ENCODE data around the gene PHLDA3. TPM values are rescaled to one million over a fixed set of nuclear protein-coding genes. Genes with fewer than 3 reads are reported as not detected.
A peak's percentile ranks its signal among the peaks of the same experiment; 100 is the strongest.

Gene PHLDA3
- total RNA-seq, 1 experiment from 2014 or later = 3.4 TPM

DNA sequence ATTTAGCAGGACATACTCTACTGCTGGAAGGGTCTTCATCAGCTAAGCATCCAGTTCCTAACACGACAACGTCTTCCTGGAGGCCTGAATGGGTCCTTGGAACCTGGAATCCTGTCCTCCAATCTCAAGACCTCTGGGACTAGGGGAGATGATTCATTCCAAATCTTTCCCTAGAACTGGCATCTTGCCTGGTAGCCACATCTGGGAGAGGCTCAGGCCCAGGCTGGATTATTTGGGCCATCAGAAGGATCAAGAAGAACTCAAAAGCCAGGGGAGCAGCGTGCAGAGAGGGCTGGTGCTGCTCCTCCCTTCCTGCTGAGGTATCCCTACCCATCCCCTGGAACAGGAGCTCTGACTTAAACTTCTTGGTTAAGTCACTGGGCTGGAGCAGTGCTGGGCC is 2.8 kb upstream of the PHLDA3 start:
- H3K4me3 ChIP-seq (ENCODE audit: insufficient read depth, low read depth, low read length) = no peak overlapping the region
- peaks cover 46% of the 10 kb centered on the region for H3K27me3 ChIP-seq (ENCODE audit: control insufficient read depth, insufficient read depth, low read length)
- no peak for DNase-seq
- no peaks in the 10 kb centered on the region; the same call in 1 of the 2 replicates for H3K36me3 ChIP-seq (replicated peaks; ENCODE audit: control insufficient read depth, insufficient read depth, low read length)

DNA sequence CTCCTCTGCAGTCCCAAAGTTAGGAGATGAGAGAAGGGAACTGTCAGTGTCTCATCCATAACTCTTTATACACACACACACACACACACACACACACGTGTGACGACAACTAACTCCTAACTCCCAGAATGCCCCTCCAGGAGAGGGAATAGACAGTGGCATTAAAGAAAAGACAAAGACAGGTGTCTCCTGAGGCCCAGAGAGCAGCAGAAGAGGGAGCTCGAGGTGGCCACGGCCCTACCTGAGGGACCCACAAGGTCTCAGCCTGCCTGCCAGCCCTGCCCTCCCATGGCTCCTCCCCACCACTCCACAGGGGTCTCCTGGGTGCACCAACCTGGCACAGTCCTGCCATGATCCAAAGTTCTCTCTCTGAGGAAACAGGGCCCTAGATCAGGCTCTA is 1.6 kb upstream of the PHLDA3 start:
- Histone ChIP-seq H3K27me3 (ENCODE audit: control insufficient read depth, insufficient read depth, low read length) (peaks cover 46% of the 10 kb centered on the region), H3K4me3 (ENCODE audit: insufficient read depth, low read depth, low read length) (no peak overlapping the region), H3K36me3 (replicated peaks; ENCODE audit: control insufficient read depth, insufficient read depth, low read length) (peaks cover 7% of the 10 kb centered on the region)
- no peak for DNase-seq

DNA sequence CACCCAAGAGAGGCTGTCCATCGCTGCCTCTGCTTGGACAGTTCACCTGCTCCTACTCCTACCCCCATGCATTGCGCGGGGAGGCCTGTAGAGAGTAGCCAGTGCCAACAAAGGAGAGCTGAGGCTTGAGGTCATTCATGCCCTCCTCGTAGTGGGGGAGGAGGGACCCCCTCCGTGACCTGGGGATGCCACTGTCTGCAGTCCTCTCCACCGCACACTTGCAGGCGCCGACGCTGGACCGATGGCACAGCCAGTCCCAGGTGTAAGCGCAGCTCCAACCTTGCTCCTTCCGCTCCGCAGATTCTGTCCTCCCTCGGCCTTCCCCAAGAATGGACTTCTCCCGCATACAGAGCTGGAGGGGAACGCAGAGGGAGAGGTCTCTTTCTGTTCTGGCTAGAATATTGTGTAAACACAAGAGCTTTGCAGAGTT is 672 bp upstream of the PHLDA3 start:
- Histone ChIP-seq H3K36me3 (replicated peaks; ENCODE audit: control insufficient read depth, insufficient read depth, low read length) (peaks cover 12% of the 10 kb centered on the region), H3K4me3 (ENCODE audit: insufficient read depth, low read depth, low read length) (peak overlapping the region; percentile 67), H3K27me3 (ENCODE audit: control insufficient read depth, insufficient read depth, low read length) (peaks cover 46% of the 10 kb centered on the region)
- peak; percentile 68 for DNase-seq

DNA sequence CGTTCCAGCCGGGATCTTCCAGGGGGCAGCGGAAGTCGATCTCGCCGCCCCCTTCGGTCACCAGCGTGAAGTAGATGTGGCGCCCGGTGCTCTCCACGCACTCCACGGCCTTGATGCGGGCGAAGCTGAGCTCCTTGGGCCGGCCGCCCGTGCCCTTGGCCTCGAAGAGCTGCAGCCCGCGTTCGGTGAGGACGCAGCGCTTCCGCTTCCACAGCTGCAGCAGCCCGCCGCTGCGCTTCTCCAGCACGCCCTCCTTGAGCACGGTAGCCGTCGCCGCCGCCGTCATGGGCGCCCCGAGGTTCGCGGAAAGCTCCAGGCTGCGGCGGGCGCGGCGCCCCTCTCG is 516 bp downstream of the PHLDA3 start:
- Histone ChIP-seq H3K36me3 (replicated peaks; ENCODE audit: control insufficient read depth, insufficient read depth, low read length) (peaks cover 14% of the 10 kb centered on the region), H3K4me3 (ENCODE audit: insufficient read depth, low read depth, low read length) (peak overlapping the region; percentile 67), H3K27me3 (ENCODE audit: control insufficient read depth, insufficient read depth, low read length) (peaks cover 46% of the 10 kb centered on the region)
- peak; percentile 79 for DNase-seq

DNA sequence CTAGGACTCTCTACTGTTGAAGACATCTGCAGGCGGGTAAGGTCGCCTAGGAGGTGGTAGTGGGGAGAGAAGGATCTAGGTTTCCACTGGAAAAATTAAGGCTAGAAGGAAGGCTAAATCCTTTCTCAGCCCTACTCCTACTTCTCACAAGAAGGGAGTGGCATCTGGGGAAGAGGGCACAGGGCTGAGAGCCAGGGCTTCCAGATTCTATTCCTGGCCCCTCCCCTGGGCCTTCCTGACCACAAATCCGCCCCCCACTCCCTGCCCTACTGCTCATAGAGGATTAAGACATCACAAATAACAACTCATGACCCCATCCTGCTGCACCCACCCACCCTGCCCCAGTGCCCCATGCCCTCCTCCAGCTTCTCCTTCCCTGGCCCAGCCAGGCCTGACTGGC is 2.5 kb downstream of the PHLDA3 start:
- H3K36me3 ChIP-seq (replicated peaks; ENCODE audit: control insufficient read depth, insufficient read depth, low read length) = peaks cover 14% of the 10 kb centered on the region
- H3K27me3 ChIP-seq (ENCODE audit: control insufficient read depth, insufficient read depth, low read length) = peaks cover 40% of the 10 kb centered on the region
- DNase-seq = no peak
- H3K4me3 ChIP-seq (ENCODE audit: insufficient read depth, low read depth, low read length) = no peak overlapping the region

DNA sequence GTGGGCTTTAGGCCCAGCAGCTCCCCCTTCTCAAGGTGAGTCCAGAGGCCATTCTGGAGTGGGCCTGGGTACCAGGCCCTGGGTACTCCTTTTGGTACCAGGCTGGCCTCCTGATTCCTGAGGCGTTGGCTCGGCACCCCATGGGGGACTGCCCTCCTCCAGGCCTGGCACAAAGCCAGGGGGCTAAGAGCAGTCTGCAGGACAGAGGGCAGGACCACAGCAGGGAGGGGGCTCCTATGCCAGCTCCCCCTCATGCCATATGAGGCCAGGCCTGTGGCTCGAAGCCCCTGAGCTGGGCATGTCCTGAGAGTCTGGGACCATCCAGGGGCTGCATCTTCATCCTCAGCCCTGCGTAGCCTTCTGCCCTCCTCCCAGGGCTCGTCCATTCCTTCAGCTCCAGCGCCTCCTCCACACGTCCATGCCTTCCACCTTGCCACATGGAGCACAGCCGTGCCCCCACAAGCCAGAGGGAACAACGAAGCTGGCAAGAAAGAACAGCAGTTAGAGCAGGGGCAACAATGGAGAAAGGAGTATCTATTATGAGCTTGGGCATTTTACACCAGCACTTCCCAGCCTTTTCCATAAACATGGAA is 3.2 kb downstream of the PHLDA3 start:
- no peak for DNase-seq

DNA sequence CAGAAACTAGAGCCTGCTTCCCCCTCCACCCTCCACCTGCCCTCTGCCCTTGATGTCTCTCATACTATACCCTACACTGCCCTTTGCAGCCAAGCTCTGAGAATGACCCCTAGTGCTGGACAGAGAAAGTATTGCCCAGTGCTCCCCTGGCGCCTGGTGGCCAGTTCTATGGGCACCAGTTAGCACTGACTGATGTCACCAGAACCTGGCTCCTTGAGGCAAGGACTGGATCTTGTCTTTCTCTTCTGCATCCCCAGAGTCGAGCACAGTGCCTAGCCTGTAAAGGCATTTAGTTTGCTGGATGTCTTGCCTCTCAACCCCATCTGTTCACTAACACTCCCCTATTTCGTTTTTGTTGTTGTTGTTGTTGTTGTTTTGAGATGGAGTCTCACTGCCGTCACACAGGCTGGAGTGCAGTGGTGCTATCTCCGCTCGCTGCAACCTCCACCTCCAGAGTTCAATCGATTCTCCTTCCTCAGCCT is 5.9 kb downstream of the PHLDA3 start:
- peak; percentile 74 for DNase-seq

More for the DNA sequence above, 3.2 kb downstream of the PHLDA3 start:
- no peak overlapping the region for H3K4me3 ChIP-seq (ENCODE audit: insufficient read depth, low read depth, low read length)
- H3K36me3 ChIP-seq (replicated peaks; ENCODE audit: control insufficient read depth, insufficient read depth, low read length) = peaks cover 14% of the 10 kb centered on the region
- H3K27me3 ChIP-seq (ENCODE audit: control insufficient read depth, insufficient read depth, low read length) = peaks cover 34% of the 10 kb centered on the region

DNA sequence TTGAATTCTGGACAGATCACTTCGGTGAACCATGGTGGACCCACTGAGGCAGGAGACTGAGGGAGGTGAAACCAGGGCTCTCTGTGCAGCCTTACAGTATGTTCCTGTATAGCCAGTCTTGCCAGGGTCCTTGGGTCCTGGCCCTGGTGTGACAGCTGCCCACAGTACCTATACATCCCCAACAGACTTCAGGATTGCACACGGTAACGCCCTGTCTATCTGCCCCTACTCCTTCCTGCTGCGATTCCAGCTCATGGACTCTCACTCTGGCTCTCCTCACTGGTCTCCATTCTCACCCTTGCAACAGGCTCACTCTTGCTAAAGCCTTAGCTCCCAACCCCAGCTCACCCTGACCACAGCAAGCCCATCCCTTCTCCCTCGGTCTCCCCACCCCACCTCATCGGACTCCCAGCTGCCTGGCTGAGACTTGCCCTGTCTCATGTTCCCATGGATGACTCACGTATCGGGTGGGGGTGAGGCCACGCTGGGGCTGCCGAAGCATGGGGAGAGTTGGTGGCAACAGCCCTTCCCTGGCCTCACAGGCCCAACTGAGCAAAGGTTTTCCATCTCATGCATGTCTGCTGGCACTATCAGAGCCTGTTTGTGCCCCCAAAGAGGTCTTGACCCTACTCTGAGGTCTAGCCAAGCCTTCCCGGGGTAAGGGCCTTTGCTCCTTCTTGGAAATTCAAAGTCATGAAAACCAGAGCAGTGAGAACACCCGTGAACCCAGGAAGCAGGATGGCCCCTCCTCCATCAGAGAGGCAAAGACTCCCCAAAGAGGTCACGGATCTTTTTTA is 7.1 kb downstream of the PHLDA3 start:
- peaks cover 14% of the 10 kb centered on the region for H3K36me3 ChIP-seq (replicated peaks; ENCODE audit: control insufficient read depth, insufficient read depth, low read length)
- H3K4me3 ChIP-seq (ENCODE audit: insufficient read depth, low read depth, low read length) = no peak overlapping the region
- DNase-seq = no peak
- H3K27me3 ChIP-seq (ENCODE audit: control insufficient read depth, insufficient read depth, low read length) = no peaks in the 10 kb centered on the region; the same call in 1 of the 2 replicates

More for the DNA sequence above, 5.9 kb downstream of the PHLDA3 start:
- Histone ChIP-seq H3K27me3 (ENCODE audit: control insufficient read depth, insufficient read depth, low read length) (peaks cover 8% of the 10 kb centered on the region), H3K4me3 (ENCODE audit: insufficient read depth, low read depth, low read length) (no peak overlapping the region), H3K36me3 (replicated peaks; ENCODE audit: control insufficient read depth, insufficient read depth, low read length) (peaks cover 14% of the 10 kb centered on the region)

DNA sequence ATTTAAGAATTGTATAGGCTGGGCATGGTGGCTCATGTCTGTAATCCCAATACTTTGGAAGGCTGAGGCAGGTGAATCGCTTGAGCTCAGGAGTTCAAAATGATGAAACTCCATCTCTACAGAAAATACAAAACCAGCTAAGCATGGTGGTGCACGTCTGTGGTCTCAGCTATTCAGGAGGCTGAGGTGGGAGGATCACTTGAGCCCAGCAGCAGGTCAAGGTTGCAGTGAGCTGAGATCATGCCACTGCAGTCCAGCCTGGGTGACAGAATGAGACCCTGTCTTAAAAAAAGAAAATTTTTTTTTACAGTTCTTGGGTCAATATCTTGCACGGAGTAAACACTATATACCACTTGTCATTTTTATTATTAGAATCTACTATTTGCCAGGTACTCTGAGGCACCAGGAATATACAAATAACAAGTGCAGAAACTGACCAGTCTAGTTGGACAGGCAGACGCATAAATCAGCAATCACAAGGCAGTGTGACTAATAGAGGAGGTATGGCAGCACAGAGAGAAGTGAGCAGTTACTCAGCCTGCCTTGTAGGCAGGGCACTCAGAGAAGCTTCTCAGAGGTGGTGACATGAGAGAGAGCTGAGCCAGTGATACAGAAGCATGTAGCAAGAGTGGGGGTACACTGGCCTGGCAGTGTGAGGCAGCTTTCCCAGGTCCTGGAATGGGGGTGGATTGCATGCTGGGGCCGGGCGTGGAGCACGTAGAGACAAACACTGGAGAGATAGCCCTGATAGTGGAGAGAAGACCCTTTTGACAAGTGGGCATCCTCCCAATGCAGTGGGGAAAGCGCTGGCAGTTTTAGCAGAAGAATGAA is 8.0 kb downstream of the PHLDA3 start:
- DNase-seq = no peak
- no peak overlapping the region for H3K4me3 ChIP-seq (ENCODE audit: insufficient read depth, low read depth, low read length)
- peaks cover 12% of the 10 kb centered on the region for H3K36me3 ChIP-seq (replicated peaks; ENCODE audit: control insufficient read depth, insufficient read depth, low read length)
- H3K27me3 ChIP-seq (ENCODE audit: control insufficient read depth, insufficient read depth, low read length) = no peaks in the 10 kb centered on the region; the same call in 1 of the 2 replicates

DNA sequence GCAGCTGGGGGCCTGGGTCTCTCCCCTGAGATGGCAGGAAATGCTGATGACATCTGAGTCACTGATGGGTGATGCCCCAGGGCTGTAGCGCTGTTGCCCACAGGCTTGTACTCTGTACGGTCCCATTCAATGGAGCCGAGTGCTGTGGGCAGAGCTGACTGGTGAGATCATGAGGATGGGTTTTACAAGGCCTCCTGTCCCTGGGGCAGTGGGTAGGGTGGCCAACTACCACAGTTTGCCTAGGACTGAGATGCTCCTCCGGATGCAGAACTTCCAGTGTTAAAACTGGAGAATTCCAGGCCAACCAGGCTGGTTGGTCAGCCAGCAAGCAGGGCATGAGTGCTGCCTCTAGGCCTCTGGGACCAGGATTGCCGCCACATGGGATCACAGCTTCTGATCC is 9.2 kb downstream of the PHLDA3 start:
- H3K36me3 ChIP-seq (replicated peaks; ENCODE audit: control insufficient read depth, insufficient read depth, low read length) = peaks cover 3% of the 10 kb centered on the region
- no peak for DNase-seq
- no peaks in the 10 kb centered on the region; the same call in 1 of the 2 replicates for H3K27me3 ChIP-seq (ENCODE audit: control insufficient read depth, insufficient read depth, low read length)
- no peak overlapping the region for H3K4me3 ChIP-seq (ENCODE audit: insufficient read depth, low read depth, low read length)

DNA sequence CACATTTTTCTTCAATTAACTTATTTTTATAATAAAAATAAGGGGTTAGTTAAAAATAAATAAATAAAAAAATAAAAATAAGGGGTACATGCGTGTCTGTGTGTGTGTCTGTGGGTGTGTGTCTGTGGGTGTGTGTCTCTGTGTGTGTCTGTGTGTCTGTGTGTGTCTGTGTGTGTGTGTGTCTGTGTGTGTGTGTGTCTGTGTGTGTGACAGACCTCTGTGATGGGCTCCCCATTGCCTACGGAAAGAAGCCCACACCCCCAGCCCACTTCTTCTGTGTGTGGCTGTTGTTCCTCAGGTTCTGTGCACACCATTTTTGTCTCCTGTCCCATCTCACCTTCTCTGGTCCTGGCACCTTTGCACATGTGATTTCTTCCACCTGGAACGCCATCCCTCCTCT is 9.9 kb downstream of the PHLDA3 start:
- no peak for DNase-seq

DNA sequence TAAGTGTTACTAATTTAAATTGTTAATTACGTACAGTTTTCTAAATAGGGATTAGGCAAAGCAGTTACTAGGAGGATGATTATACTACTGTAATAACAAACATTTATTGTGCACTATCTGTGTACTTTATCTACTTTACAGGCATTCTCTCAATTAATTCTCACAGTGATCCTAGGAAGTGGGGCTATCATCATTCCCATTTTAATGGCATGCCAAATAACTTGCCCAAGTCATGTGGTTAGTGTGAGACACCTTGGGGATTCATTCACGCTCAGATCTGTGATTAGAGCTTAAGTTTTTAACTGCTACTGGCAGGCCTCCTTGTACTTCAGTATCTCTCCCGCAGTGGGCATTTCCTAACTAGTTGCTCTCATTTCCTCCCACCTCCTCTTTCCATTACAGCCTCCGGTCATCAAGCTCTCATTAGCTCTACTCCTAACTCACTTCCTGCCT is 11.5 kb downstream of the PHLDA3 start:
- Histone ChIP-seq H3K4me3 (ENCODE audit: insufficient read depth, low read depth, low read length) (no peak overlapping the region), H3K27me3 (ENCODE audit: control insufficient read depth, insufficient read depth, low read length) (no peaks in the 10 kb centered on the region; the same call in 1 of the 2 replicates), H3K36me3 (replicated peaks; ENCODE audit: control insufficient read depth, insufficient read depth, low read length) (no peaks in the 10 kb centered on the region)
- DNase-seq = no peak

More for the DNA sequence above, 9.9 kb downstream of the PHLDA3 start:
- Histone ChIP-seq H3K4me3 (ENCODE audit: insufficient read depth, low read depth, low read length) (no peak overlapping the region), H3K36me3 (replicated peaks; ENCODE audit: control insufficient read depth, insufficient read depth, low read length) (no peaks in the 10 kb centered on the region), H3K27me3 (ENCODE audit: control insufficient read depth, insufficient read depth, low read length) (no peaks in the 10 kb centered on the region; the same call in 1 of the 2 replicates)

DNA sequence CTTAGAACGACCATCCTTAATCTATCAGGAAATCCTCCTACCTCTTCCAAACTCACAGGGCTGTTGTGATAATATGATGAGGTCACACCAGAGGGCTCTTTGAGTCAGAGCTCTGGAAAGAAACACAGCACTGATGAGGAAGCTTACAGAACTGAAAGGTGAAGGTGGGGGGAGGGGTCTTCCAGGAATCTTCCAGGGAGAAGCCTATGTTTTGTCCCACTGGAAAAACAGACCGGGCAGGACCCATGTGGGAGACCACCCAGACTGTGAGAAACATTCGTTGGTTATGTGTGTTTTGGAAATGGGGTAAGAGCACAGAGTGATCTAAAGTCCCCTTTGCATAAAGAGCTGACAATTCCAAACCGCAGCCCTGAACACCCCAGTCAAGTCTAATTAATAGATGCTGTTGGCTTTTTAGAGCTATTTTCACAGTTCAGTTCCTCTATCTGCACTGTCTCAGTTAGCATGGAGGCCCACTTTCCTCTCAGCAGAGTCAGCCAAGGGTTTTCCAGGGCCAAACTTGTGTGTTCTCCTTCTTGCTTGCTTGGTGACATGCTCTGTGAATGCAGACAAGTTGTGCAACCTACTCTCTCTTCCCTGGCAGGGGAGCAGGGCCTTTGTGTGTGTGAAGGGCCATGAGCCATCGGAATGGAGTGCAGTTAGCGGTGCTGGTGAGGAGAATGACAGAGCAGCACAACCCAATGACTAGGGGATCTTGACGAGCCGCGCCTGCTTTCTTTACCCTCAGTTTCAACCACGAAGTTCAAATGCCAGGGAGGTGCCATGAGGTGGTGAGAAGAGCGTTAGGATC is 12.3 kb downstream of the PHLDA3 start:
- Histone ChIP-seq H3K27me3 (ENCODE audit: control insufficient read depth, insufficient read depth, low read length) (no peaks in the 10 kb centered on the region; the same call in 1 of the 2 replicates), H3K36me3 (replicated peaks; ENCODE audit: control insufficient read depth, insufficient read depth, low read length) (no peaks in the 10 kb centered on the region), H3K4me3 (ENCODE audit: insufficient read depth, low read depth, low read length) (no peak overlapping the region)
- DNase-seq = no peak

DNA sequence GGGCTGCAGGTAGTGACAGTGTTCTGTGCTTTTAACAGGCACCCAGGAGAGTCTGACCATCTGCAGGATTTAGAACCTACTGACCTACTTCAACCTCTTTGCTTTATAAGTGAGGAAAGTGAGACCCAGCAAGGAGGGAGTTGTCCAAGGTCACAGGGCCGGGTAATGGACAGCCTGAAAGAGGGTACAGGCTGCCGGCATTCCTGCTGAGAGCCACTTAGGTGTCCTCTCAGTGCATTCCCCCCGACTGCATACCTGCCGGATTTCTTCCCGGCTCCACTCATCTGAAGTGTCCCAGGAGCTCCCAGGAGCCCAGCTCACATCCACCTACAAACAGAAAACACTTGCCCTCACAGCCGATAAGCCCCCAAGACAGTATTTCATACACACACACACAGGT is 13.9 kb downstream of the PHLDA3 start:
- no peaks in the 10 kb centered on the region; the same call in 1 of the 2 replicates for H3K27me3 ChIP-seq (ENCODE audit: control insufficient read depth, insufficient read depth, low read length)
- no peak for DNase-seq
- no peaks in the 10 kb centered on the region for H3K36me3 ChIP-seq (replicated peaks; ENCODE audit: control insufficient read depth, insufficient read depth, low read length)
- no peak overlapping the region for H3K4me3 ChIP-seq (ENCODE audit: insufficient read depth, low read depth, low read length)
